ENCODE results near the gene ATP9A.

GRCh38 chr20:51692806-51693400 lies 75.3 kb downstream of the ATP9A start:
- TF ChIP-seq, protein P1, sequence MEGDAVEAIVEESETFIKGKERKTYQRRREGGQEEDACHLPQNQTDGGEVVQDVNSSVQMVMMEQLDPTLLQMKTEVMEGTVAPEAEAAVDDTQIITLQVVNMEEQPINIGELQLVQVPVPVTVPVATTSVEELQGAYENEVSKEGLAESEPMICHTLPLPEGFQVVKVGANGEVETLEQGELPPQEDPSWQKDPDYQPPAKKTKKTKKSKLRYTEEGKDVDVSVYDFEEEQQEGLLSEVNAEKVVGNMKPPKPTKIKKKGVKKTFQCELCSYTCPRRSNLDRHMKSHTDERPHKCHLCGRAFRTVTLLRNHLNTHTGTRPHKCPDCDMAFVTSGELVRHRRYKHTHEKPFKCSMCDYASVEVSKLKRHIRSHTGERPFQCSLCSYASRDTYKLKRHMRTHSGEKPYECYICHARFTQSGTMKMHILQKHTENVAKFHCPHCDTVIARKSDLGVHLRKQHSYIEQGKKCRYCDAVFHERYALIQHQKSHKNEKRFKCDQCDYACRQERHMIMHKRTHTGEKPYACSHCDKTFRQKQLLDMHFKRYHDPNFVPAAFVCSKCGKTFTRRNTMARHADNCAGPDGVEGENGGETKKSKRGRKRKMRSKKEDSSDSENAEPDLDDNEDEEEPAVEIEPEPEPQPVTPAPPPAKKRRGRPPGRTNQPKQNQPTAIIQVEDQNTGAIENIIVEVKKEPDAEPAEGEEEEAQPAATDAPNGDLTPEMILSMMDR (IDR thresholded peaks at IDR 0.05), result no peak
- TF ChIP-seq POLR2AphosphoS5 (IDR thresholded peaks at IDR 0.05; ENCODE audit: insufficient read depth in 1 of 2, low read depth in 1 of 2), result no peak
- no peak for TF ChIP-seq POLR2A (IDR thresholded peaks at IDR 0.05)
